C1 segment of cervical spinal cord (tissue), 14 donors: Measurements from ENCODE around the gene SVIL.
A peak's percentile ranks its signal among the peaks of the same experiment; 100 is the strongest.
"Not testable (repeated sequence)": the region's sequence is repeated elsewhere in the genome, so short reads cannot be mapped to it uniquely, and the experiment has no call there.

Source experiments
- DNase-seq, 14 donors: peaks; one replicate each; lab custom pipeline; 2025; lab: John Stamatoyannopoulos, UW

SVIL gene

DNA sequence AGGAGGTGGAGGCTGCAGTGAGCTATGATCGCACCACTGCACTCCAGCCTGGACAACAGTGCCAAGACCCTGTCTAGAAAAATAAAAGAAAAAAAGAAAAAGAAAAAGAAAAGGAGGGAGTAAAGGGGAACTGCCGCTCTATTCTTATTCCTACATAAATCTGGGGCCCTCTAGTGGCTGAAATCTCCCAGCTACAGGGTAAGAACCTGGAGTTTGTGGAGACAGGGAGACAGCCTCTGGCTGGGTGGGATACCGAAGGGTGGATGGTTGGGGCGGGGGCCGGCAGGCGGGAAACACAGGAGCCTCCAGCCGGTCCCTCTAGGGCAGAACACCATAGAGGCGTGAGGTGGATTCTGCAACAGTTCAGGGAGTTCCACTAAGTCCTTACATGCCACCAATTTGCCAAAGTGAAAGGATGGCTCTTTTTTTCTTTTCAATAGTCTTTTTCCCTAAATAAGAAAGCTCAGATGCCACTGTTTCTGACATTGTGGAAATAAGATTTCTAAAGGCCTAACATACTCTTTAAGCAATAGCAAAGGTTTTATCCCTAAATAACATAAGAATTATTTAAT lies 117.3 kb downstream of the SVIL start:
- DNase-seq = no peak

DNA sequence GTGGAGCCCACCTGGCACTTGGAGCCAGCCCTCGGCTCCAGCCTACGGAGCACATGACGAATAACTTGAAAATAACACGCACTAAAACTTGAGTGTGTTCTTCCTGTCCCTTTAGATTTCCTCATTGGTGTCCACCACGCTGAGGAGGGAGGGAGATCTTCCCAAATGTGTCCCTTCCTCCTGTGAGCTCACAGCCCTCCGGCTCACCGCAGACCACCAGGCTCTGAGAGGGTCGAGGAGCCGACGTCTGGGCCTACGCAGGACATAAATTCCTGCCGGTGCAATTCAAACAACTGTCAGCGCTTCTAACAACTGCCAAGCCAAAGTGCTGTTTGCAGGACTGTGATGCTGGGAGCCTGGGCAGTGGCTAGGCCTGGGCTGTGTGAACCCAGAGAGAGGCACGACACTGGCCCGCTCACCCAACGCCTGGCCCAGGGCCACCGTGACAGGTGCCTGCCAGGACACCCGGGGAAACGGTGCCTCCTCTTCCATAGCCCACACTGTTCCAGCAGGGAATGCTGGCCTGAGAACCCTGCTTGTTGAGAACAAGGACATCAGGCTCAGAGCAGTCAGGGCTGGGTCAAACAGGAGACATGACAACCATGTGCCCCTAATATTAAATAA lies 118.3 kb downstream of the SVIL start:
- DNase-seq = peak in 1 of 14 donors; percentile 6

GRCh38 chr10:29515879-29516278 lies 118.9 kb downstream of the SVIL start:
- DNase-seq = not testable (repeated sequence)

DNA sequence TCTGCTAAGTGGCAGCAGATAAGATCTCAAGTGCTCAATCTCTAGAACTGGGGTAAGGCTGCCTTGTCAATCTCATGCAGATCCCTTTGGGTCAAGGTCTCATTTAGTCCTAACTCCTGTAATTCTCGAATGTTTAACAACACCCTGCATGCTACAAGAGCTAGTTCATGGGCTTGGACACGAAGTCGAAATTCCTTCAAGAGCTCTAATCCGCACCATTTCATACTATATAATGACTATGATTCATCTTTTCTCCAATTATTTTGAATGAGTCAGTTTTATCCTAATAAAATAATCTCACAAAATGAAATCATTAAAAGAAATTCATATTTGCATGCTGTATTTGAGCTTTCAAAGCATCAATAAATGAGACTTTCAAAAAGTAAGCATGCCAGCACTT lies 119.7 kb downstream of the SVIL start:
- not testable (repeated sequence) for DNase-seq

- no peak for DNase-seq
Measured at GRCh38 chr10:29514306-29514705, 120.5 kb downstream of the SVIL start.

- DNase-seq = no peak
Measured at GRCh38 chr10:29512425-29512974, 122.3 kb downstream of the SVIL start.

DNA sequence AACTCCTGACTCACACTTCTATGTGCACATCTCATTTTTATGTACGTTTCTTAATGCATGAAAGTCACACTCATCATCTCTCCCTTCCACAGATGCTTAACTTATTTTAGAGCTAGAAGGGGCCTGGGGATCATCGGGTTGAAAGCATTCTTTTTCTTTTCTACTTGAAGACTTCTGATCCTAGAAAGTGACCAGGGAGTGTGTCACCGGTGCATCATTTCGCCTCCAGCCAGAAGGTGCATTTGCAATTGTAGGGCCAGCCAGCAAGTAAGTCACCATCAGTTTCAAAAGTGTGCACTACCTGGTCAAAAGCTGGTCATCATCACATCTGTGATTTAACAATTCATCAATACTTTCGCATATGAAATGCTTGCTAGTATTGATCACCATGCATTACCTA lies 123.0 kb downstream of the SVIL start:
- not testable (repeated sequence) for DNase-seq

- DNase-seq = not testable (repeated sequence)
Measured at GRCh38 chr10:29510483-29511157, 124.2 kb downstream of the SVIL start.

- no peak for DNase-seq
Measured at GRCh38 chr10:29508554-29509244, 126.1 kb downstream of the SVIL start.

DNA sequence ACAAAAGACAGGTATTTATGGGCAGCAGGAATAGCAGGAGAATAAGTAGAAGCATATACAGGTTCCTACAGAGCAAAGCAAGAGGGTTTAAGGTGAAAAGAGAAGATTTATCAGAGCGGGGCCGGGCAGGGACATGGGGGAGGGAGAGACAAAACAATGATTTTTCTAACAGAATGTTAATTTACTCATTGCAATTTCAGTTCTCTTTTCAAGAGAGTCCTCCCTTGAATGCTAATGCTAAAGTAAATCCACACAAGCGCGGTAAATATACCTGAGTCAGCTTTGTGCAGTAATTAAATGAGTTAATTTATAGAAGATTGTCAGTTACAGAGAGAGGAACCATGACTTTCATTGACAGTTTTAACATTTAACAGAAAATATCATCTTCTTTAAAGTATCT lies 127.0 kb downstream of the SVIL start:
- not testable (repeated sequence) for DNase-seq

DNA sequence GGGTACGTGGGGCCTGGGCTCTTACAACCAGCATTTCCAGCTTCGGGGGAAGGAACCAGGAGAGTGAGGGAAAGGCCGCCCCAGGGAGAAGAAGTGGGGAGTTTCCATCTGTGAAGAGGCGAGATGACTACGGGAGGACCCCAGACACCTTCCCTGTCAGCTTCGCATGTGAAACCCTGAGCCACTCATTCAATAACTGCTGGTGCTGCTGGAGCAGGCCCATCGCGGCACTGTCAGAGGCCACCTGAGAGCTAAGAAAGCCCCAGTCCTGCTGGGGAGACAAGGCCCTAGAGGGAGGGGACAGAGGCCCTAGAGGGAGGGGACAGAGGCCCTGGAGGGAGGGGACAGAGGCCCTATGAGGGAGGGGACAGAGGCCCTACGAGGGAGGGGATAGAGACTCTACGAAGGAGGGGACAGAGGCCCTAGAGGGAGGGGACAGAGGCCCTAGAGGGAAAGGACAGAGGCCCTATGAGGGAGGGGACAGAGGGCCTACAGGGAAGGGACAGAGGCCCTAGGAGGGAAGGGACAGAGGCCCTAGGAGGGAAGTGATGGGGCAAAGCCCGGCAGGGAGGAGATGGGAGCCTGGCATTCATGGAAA lies 128.3 kb downstream of the SVIL start:
- DNase-seq = not testable (repeated sequence)

DNA sequence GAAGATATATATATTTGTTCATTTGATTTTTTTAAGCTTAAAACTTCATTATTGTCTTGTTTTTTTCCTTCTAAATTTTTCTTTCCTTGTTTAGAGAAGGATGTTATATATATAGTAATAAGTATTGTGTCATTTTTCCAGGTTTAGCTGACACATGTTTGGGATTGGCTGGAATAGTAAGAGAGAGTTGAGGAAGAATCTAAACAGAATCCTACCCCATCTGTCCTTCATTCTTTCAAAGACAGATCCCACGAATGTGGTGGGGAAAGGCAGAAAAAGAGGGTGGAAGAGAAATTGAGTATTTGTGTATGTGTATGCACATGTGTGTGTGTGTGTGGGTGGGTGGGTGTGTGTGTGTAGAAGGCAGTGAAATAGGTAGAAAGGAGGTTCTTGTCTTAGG lies 132.4 kb downstream of the SVIL start:
- no peak for DNase-seq

DNA sequence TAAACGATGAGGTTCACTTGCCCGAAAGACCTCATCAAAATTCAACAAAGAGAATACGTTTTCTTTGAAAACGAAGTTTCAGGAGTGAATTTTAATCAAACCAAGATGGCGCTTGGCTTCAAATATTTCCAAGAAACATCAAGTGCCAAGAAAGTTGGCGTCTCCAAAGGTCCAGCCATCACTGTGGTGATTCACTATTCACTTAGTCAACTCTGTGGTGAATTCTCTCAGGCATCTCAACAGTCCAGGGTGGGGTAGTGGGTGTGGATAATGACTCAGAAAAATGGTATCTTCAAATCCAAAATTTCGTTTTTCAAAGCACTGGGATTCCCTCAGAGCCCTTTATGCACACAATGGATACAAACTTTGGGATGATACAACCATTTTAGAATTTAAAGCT lies 133.1 kb downstream of the SVIL start:
- DNase-seq = no peak

GRCh38 chr10:29499993-29500537 lies 134.7 kb downstream of the SVIL start:
- no peak for DNase-seq

DNA sequence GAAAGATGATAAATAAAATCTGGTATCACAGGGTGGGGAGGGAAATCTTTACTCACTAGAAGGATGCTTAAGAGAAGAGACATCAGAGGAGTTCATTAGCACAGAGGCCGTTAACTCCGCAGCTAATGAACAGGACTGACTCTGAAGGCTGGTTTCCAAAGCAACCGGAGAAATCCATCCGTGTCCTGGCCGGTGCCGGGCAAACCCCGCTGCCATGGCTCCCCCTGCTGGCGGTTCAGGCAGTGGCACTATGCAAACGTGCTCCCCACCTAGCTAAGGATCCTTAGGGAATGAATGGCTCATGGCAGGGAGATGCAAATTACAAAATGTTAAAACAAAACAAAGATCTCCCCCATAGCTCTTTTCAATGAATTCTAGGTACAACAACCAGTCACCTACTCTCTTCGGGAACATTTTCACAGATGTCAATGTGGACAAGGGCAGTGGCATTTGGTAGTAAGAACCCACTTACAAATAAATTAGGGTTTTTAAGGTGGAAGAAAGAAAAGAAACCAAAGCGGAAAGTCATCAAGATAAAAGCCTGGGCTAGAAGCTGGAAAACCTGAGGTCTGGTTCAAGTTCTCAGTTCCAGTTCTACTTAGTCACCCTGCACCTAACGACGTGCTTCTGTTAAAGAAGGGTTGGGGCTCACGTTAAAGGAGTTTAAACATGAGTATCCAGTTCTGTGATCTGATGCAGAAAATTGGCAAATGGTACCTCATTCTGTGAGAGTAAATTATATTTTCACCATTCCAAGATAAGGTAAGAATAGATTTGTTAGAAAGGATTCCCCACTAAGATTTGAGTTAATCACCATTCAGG lies 138.2 kb downstream of the SVIL start:
- peak in 9 of 14 donors; percentile 8 to 69 (median 31) for DNase-seq

DNA sequence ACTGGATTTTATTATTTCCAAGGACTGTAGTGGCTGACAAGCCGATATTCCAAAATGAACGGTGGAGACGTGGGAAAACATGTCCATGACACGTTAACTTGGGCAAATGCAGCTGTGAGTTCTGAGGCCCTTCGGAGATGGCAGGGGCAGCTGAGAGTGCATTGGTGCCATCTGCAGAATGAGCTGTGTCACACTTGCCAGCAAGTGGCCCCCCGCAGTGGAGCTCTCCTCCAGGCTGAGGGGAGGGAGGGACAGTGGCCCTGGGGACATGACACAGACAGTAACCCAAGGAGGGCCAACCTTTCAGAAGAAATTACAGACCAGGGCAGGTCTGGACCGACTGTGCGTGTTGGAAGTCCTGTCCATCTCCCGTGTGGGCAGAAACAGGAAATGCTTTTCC lies 139.4 kb downstream of the SVIL start:
- no peak for DNase-seq

DNA sequence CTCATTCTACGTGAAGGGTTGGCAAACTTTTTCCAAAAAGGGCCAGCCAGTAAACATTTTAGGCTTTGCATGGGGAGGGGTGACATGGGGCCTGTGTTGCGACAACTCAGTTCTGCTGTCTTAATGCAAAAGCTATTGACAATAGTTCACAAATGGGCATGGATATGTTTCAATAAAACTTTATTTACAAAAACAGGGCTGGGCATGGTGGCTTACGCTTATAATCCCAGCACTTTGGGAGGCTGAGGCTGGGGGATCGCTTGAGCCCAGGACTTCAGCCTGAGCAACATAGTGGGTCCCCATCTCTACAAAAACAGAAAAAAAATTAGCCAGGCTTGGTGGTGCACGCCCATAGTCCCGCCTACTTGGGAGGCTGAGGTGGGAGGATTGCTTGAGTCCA lies 141.1 kb downstream of the SVIL start:
- DNase-seq = no peak

DNA sequence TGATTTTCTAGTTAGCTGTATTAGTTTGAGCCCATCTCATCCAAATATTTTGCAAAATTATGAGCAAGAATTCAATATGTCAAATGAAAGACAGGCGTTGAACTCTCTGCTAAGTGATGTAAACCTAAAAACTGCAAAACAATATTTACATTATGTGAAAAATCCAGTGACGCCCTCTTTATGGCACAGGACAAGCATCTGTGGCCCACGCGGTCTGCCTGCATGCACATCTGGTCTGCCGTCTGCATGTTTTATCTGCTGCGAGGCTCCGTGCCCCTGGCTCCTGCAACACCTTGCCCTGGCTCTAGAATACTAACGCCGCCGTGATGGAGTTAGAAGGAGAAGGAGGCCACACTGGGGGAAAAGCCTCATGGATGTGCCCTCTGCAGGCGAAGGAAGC lies 142.0 kb downstream of the SVIL start:
- no peak for DNase-seq

DNA sequence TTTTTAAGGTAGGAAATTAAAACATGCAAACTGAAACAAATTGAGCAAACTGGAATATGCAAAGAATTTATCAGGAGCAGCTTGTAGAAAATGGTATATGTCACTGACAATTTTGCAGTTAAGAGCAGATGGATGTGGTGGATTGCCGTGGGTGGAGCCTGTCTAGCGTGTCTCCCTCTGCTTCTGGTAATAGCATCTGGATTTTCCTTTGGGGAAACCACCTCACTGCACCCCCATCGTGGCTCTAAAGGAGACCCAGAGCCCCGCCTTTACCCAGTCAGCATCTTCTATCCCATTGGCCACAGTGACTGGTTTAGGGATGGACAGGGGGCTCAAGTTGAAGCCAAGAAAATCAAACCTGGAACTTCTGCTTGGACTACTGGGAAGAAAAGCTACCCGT lies 142.9 kb downstream of the SVIL start:
- no peak for DNase-seq

GRCh38 chr10:29490781-29491280 lies 143.9 kb downstream of the SVIL start:
- DNase-seq = not testable (repeated sequence)
